ENCODE results near the gene CISH.

Gene CISH

DNA sequence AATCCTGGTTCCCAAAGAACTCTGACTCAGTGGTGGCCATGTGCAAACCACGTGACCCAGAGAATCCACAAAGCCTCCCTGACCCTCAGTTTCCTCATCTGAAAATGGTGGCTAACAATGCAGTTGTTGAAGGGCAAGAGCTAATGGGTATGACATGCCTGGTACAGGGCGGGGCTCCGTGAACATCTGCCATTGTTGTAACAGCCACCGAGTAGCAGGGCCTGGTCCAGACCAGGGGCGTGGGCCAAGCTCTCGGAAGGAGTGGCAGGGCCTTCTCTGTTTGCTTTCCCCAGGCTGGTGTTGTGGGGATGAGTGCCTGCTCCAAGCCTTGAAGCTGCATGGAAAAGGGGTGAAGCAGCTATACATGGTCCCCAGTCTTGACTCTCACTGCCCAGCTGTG lies 18.8 kb upstream of the CISH start:
- H3K9me3 ChIP-seq (ENCODE audit: insufficient read depth, low read length) = no peaks in the 10 kb centered on the region
- H3K9ac ChIP-seq (ENCODE audit: insufficient read length, low read depth) = no peak overlapping the region
- H3K27me3 ChIP-seq (ENCODE audit: insufficient read depth, insufficient read length) = no peaks in the 10 kb centered on the region
- H3K4me3 ChIP-seq (ENCODE audit: insufficient read length, low read depth) = no peak overlapping the region
- H3K4me1 ChIP-seq (ENCODE audit: insufficient read depth, insufficient read length) = peaks cover 17% of the 10 kb centered on the region
- H3K36me3 ChIP-seq (ENCODE audit: insufficient read depth, insufficient read length, low read length) = peaks cover 17% of the 10 kb centered on the region
- TF ChIP-seq SUZ12 (IDR thresholded peaks at IDR 0.05; ENCODE audit: extremely low read depth, insufficient read depth, insufficient read length) (no peak), ZNF274 (IDR thresholded peaks at IDR 0.05; ENCODE audit: low read depth, low read length) (no peak), YY1 (IDR thresholded peaks at IDR 0.05; ENCODE audit: insufficient read depth, insufficient read length) (no peak)
- DNase-seq (ENCODE audit: low read depth, low spot score) = no peak

- peaks cover 24% of the 10 kb centered on the region for H3K36me3 ChIP-seq (ENCODE audit: insufficient read depth, insufficient read length, low read length)
- DNase-seq (ENCODE audit: low read depth, low spot score) = no peak
- H3K27me3 ChIP-seq (ENCODE audit: insufficient read depth, insufficient read length) = no peaks in the 10 kb centered on the region
- TF ChIP-seq SUZ12 (IDR thresholded peaks at IDR 0.05; ENCODE audit: extremely low read depth, insufficient read depth, insufficient read length) (no peak), ZNF274 (IDR thresholded peaks at IDR 0.05; ENCODE audit: low read depth, low read length) (no peak), YY1 (IDR thresholded peaks at IDR 0.05; ENCODE audit: insufficient read depth, insufficient read length) (no peak)
- H3K4me3 ChIP-seq (ENCODE audit: insufficient read length, low read depth) = no peak overlapping the region
- peaks cover 19% of the 10 kb centered on the region for H3K4me1 ChIP-seq (ENCODE audit: insufficient read depth, insufficient read length)
- H3K9ac ChIP-seq (ENCODE audit: insufficient read length, low read depth) = no peak overlapping the region
- no peaks in the 10 kb centered on the region for H3K9me3 ChIP-seq (ENCODE audit: insufficient read depth, low read length)
Observed at GRCh38 chr3:50628601-50629000, 17.0 kb upstream of the CISH start.

DNA sequence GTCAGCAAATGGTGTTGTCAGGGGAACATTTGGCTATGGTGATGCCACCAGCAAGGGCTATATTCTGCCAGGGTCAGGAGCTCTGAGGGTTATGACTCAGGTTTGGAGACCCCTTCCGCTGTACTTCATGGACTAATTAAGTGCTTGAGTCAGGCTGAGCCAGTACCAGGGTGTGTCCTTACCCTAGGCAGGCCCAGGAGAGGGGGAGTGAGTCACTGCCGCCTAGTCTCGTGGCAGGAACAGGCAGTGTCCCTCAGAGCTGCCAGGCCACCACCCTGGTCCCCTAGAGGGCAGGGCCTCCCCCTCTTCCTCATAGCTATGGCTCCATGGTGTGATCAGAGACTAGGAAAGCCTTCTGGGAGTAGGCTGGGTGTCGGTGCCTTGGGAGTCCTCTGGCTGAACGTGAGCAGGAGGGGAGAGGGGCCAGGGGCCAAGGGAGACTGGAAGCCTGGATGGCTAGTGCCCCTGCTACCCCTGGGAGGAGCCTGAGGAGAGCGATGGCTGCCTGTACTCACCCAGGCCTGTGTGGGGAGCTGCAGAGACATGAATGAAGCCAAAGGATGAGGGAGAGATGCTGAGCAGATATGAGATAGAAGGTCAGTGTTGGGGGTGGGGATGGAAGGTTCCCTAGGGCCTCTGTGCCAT lies 16.0 kb upstream of the CISH start:
- no peaks in the 10 kb centered on the region for H3K9me3 ChIP-seq (ENCODE audit: insufficient read depth, low read length)
- H3K4me1 ChIP-seq (ENCODE audit: insufficient read depth, insufficient read length) = peaks cover 17% of the 10 kb centered on the region
- H3K36me3 ChIP-seq (ENCODE audit: insufficient read depth, insufficient read length, low read length) = peaks cover 29% of the 10 kb centered on the region
- no peak for DNase-seq (ENCODE audit: low read depth, low spot score)
- TF ChIP-seq YY1 (IDR thresholded peaks at IDR 0.05; ENCODE audit: insufficient read depth, insufficient read length) (no peak), ZNF274 (IDR thresholded peaks at IDR 0.05; ENCODE audit: low read depth, low read length) (no peak), SUZ12 (IDR thresholded peaks at IDR 0.05; ENCODE audit: extremely low read depth, insufficient read depth, insufficient read length) (no peak)
- H3K9ac ChIP-seq (ENCODE audit: insufficient read length, low read depth) = peak overlapping the region; percentile 24
- no peak overlapping the region for H3K4me3 ChIP-seq (ENCODE audit: insufficient read length, low read depth)
- H3K27me3 ChIP-seq (ENCODE audit: insufficient read depth, insufficient read length) = no peaks in the 10 kb centered on the region

DNA sequence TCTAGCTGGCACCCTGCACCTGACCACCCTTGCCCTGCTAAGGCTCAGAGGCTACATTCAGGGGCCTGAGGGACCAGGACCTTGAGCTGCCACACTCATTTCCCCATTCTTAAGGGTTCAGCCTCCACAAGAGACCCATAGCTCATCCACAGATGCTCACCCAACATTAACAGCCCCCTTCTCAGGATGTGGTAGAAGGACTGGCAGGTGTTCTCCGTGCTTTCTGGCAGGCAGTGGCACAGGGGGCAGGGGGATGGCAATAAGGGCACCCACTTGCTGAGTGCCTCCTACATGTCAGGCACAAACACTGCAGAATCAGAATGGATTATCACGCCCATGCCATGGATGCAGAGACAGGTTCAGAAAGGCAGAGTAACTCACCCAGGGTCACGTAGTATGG lies 14.8 kb upstream of the CISH start:
- H3K9me3 ChIP-seq (ENCODE audit: insufficient read depth, low read length) = no peaks in the 10 kb centered on the region
- H3K9ac ChIP-seq (ENCODE audit: insufficient read length, low read depth) = no peak overlapping the region
- no peak overlapping the region for H3K4me3 ChIP-seq (ENCODE audit: insufficient read length, low read depth)
- peaks cover 17% of the 10 kb centered on the region for H3K4me1 ChIP-seq (ENCODE audit: insufficient read depth, insufficient read length)
- no peak for DNase-seq (ENCODE audit: low read depth, low spot score)
- no peaks in the 10 kb centered on the region for H3K27me3 ChIP-seq (ENCODE audit: insufficient read depth, insufficient read length)
- no peak for TF ChIP-seq ZNF274 (IDR thresholded peaks at IDR 0.05; ENCODE audit: low read depth, low read length)
- TF ChIP-seq YY1 (IDR thresholded peaks at IDR 0.05; ENCODE audit: insufficient read depth, insufficient read length) = no peak
- TF ChIP-seq SUZ12 (IDR thresholded peaks at IDR 0.05; ENCODE audit: extremely low read depth, insufficient read depth, insufficient read length) = no peak
- peaks cover 37% of the 10 kb centered on the region for H3K36me3 ChIP-seq (ENCODE audit: insufficient read depth, insufficient read length, low read length)

DNA sequence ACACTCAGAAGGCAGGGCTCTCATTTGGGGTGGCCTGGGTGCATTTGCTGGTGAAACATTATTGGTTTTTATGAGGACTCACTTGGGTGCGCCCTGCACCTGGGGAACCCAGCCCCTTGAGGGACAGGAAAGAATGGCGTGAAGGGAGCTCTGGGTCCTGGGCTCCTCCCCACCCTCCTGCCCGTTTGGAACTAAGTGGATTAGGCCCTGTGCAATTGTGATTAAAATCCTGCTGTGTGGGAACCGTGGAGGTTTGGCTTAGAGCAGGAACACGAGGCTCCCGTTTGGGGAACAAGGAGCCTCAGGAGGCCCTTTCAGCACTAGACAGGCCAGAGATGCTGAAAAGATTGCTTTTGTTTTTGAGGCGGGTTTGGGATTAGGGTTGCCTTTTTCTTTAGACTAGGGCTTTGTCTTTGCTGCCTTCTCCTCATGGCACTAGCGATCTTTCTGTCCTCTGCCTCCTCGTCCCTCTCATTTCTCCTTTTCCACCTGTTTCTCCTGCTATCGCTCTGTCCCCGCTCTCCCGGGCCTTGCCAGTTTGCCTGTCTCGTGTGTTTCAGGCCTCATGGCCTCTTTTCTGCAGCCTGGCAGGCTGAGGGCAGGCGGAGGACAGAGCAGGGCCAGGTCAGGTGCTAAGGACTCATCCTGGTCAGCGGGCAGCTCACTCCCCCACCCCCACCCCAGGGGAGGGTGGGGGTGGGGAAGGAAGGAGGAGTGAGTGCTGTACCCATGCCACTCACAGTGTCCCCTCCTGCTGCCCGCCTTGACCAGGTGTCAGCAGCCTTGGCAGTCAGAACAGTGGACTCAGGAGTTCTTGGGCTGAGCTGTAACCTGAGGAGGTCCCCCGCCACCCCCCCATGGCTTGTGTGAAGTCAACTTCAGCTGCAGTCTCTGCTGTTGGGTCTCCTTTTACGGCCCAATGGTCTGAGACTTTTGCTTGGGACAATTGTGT lies 13.9 kb upstream of the CISH start:
- Histone ChIP-seq H3K4me3 (ENCODE audit: insufficient read length, low read depth) (no peak overlapping the region), H3K4me1 (ENCODE audit: insufficient read depth, insufficient read length) (peaks cover 17% of the 10 kb centered on the region), H3K9me3 (ENCODE audit: insufficient read depth, low read length) (no peaks in the 10 kb centered on the region), H3K9ac (ENCODE audit: insufficient read length, low read depth) (peak overlapping the region; percentile 61), H3K36me3 (ENCODE audit: insufficient read depth, insufficient read length, low read length) (peaks cover 31% of the 10 kb centered on the region), H3K27me3 (ENCODE audit: insufficient read depth, insufficient read length) (no peaks in the 10 kb centered on the region)
- DNase-seq (ENCODE audit: low read depth, low spot score) = no peak
- TF ChIP-seq ZNF274 (IDR thresholded peaks at IDR 0.05; ENCODE audit: low read depth, low read length) (no peak), SUZ12 (IDR thresholded peaks at IDR 0.05; ENCODE audit: extremely low read depth, insufficient read depth, insufficient read length) (no peak), YY1 (IDR thresholded peaks at IDR 0.05; ENCODE audit: insufficient read depth, insufficient read length) (no peak)

DNA sequence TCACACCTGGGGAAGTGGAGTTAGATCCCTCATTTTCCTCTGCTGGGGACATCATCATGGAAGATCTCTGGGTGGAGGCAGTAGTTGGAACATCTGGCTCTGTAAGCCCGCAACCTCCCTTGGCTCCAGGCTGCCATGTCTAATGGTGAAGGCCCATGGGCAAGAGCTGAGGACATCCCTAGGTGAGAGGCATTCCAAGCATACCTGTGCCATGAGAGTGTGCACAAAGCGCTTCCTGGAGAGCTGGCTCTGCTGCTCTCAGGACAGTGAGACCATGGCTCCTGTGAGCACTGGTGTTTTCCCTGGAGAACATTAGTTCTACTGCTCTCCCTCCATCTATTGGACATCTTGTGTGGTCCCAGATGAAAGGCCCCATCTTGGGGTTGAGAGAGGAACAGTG lies 13.1 kb upstream of the CISH start:
- no peak for TF ChIP-seq ZNF274 (IDR thresholded peaks at IDR 0.05; ENCODE audit: low read depth, low read length)
- TF ChIP-seq YY1 (IDR thresholded peaks at IDR 0.05; ENCODE audit: insufficient read depth, insufficient read length) = no peak
- no peak for TF ChIP-seq SUZ12 (IDR thresholded peaks at IDR 0.05; ENCODE audit: extremely low read depth, insufficient read depth, insufficient read length)
- H3K27me3 ChIP-seq (ENCODE audit: insufficient read depth, insufficient read length) = no peaks in the 10 kb centered on the region
- H3K4me1 ChIP-seq (ENCODE audit: insufficient read depth, insufficient read length) = peaks cover 17% of the 10 kb centered on the region
- no peak for DNase-seq (ENCODE audit: low read depth, low spot score)
- no peak overlapping the region for H3K4me3 ChIP-seq (ENCODE audit: insufficient read length, low read depth)
- H3K36me3 ChIP-seq (ENCODE audit: insufficient read depth, insufficient read length, low read length) = peaks cover 38% of the 10 kb centered on the region
- H3K9me3 ChIP-seq (ENCODE audit: insufficient read depth, low read length) = no peaks in the 10 kb centered on the region
- H3K9ac ChIP-seq (ENCODE audit: insufficient read length, low read depth) = no peak overlapping the region

DNA sequence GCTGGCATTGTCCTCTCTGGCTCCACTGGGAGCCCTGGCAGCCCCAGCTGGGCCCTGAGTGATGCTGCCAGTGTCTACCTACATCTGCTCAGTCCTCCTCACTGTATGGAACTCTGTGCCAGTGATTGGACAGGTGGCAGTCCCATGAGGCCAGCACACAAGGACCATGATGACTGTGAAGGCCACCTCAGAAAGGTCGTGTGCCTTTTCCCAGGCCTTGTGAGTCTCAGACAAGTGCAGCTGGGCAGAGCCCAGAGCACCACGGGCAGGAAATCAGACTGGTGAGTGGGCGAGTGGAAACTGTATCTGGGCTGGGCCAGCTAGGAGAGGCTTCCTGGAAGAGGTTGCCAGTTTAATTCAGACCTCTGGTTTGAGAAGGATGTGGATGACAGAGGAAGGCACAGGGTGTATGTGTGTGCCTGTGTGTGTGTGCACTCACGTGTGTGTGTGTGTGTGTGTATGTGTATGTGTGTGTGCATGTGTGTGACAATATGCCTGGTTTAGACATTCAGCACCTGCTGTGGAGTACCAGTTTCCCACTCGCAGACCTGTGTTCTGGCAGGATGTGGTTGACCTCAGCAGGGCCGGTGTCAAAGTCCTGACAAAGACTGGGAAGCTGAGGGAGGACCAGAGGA lies 12.4 kb upstream of the CISH start:
- peaks cover 41% of the 10 kb centered on the region for H3K36me3 ChIP-seq (ENCODE audit: insufficient read depth, insufficient read length, low read length)
- TF ChIP-seq YY1 (IDR thresholded peaks at IDR 0.05; ENCODE audit: insufficient read depth, insufficient read length) (no peak), SUZ12 (IDR thresholded peaks at IDR 0.05; ENCODE audit: extremely low read depth, insufficient read depth, insufficient read length) (no peak), ZNF274 (IDR thresholded peaks at IDR 0.05; ENCODE audit: low read depth, low read length) (no peak)
- H3K4me1 ChIP-seq (ENCODE audit: insufficient read depth, insufficient read length) = peaks cover 15% of the 10 kb centered on the region
- no peak overlapping the region for H3K9ac ChIP-seq (ENCODE audit: insufficient read length, low read depth)
- H3K9me3 ChIP-seq (ENCODE audit: insufficient read depth, low read length) = no peaks in the 10 kb centered on the region
- no peak overlapping the region for H3K4me3 ChIP-seq (ENCODE audit: insufficient read length, low read depth)
- no peak for DNase-seq (ENCODE audit: low read depth, low spot score)
- no peaks in the 10 kb centered on the region for H3K27me3 ChIP-seq (ENCODE audit: insufficient read depth, insufficient read length)
